Measurements from ENCODE around the gene MORN1.

DNA sequence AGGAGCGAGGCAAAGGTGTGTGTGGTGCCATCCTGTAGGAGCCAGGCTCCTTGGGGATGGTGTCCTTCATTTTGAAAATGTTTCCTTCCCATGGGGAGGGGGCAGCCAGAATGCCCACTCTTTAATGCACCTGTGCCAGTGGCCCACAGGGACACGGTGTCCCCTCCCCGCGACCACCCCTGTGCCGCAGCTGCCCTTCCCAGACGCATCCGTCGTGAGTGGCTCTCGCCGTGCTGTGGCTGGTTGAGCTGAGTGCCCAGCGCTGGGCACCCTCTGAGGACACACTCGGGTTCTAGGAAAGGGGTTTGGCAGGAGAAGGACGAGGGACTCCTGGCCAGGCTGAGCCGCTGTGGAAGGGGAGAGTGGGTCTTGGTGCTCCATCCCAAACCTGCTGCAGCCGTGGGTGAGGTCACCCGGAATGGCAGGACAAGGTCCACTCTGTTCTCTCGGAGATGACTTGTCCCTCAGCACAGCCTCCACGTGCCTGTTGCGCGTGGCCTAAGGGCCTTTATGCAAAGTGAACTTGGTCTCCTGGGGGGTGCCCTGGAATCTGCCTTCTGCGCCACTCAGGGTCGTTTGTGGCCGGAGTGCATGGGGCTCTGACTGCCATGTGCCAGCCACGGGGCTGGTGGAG lies 88.9 kb downstream of the MORN1 start:
- TF ChIP-seq EP300 (IDR thresholded peaks at IDR 0.05) (no peak), POLR2A (IDR thresholded peaks at IDR 0.05) (no peak)
- TF ChIP-seq, protein P1, sequence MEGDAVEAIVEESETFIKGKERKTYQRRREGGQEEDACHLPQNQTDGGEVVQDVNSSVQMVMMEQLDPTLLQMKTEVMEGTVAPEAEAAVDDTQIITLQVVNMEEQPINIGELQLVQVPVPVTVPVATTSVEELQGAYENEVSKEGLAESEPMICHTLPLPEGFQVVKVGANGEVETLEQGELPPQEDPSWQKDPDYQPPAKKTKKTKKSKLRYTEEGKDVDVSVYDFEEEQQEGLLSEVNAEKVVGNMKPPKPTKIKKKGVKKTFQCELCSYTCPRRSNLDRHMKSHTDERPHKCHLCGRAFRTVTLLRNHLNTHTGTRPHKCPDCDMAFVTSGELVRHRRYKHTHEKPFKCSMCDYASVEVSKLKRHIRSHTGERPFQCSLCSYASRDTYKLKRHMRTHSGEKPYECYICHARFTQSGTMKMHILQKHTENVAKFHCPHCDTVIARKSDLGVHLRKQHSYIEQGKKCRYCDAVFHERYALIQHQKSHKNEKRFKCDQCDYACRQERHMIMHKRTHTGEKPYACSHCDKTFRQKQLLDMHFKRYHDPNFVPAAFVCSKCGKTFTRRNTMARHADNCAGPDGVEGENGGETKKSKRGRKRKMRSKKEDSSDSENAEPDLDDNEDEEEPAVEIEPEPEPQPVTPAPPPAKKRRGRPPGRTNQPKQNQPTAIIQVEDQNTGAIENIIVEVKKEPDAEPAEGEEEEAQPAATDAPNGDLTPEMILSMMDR (IDR thresholded peaks at IDR 0.05): no peak
